ENCODE data around the gene DDX28.

DDX28 gene, protein sequence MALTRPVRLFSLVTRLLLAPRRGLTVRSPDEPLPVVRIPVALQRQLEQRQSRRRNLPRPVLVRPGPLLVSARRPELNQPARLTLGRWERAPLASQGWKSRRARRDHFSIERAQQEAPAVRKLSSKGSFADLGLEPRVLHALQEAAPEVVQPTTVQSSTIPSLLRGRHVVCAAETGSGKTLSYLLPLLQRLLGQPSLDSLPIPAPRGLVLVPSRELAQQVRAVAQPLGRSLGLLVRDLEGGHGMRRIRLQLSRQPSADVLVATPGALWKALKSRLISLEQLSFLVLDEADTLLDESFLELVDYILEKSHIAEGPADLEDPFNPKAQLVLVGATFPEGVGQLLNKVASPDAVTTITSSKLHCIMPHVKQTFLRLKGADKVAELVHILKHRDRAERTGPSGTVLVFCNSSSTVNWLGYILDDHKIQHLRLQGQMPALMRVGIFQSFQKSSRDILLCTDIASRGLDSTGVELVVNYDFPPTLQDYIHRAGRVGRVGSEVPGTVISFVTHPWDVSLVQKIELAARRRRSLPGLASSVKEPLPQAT

DNA sequence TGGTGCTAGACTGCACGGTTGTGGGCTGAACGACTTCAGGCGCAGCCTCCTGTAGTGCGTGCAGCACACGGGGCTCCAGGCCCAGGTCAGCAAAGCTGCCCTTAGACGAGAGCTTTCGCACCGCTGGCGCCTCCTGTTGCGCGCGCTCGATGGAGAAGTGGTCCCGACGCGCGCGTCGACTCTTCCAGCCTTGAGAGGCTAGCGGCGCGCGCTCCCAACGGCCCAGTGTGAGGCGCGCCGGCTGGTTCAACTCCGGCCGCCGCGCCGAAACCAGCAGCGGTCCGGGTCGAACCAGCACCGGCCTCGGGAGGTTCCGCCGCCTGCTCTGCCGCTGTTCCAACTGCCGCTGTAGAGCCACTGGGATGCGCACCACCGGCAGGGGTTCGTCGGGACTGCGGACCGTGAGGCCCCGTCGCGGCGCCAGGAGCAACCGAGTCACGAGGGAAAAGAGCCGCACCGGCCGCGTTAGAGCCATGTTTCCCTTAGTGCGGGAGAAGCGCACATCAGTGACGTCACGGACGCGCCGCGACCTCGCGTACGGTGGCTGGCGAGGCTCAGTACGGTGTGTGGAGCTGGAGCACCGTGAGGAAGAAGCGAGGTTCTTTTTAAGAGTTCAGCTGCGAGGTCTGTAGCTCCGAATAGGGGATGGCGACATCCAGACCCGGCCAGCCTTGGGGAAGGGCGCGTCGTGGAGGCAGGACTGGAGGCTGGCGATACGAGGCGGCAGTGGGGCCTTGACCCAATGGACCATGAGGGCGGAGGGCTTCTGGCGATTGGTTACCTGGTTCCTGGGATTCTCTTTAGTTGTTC is at the start of gene DDX28, which contains the start of gene DUS2:
TSS of gene DDX28 (minus strand) at position 505 of the 810 bp plus-strand sequence. CDS start at position 475, 30 bp downstream.
TSS of gene DUS2 (plus strand) at position 557 of the 810 bp plus-strand sequence. CDS start 14,740 bp downstream, outside the sequence.
- peak; percentile 68 for DNase-seq

- no peak for DNase-seq
Observed at GRCh38 chr16:68072038-68072695, 49.1 kb upstream of the DDX28 start.

DNA sequence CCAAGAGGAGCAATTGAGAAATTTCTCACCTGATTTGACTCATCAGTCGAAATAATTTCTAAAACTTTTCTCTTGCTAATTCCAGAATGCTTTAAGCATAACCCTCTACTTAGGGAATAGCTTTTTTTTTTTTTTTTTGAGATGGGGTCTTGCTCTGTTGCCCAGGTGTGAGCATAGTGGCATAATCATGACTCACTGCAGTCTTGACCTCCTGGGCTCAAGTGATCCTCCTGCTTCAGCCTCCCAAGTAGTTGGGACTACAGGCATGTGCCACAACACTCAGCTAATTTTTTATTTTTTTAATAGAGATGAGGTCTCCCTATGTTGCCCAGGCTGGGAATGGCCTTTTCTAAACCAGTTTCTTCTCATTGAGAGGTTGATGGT is 48.5 kb upstream of the DDX28 start:
- no peak for DNase-seq

DNA sequence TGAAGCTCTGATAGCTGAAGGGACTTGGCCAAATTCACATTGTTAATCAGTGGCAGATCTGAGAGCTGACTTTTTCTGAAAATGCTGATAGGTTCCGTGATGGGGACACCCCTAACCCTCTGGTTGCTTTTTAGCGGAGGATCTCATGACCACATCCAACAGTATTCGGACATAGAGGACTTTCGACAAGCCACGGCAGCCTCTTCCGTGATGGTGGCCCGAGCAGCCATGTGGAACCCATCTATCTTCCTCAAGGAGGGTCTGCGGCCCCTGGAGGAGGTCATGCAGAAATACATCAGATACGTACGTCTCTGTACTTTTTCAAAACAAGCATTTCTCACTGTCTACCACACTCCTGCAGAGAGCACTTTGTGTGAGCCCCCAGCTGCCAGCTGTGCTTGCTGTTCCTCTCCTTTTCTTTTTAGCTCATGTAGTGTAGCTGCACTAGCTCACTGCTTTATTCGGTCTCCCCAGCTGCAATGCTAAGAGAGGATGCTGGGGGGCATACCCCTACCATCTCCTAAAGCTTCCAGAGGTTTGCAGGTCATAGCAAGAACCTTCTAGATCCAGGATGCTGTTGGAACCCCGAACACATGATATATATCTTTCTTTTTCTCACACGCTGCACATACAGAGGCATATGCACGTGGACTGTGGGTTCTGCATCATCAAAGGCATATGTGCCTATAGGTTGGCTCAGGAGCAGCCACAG is 47.9 kb upstream of the DDX28 start:
- DNase-seq, result peak; percentile 51

DNA sequence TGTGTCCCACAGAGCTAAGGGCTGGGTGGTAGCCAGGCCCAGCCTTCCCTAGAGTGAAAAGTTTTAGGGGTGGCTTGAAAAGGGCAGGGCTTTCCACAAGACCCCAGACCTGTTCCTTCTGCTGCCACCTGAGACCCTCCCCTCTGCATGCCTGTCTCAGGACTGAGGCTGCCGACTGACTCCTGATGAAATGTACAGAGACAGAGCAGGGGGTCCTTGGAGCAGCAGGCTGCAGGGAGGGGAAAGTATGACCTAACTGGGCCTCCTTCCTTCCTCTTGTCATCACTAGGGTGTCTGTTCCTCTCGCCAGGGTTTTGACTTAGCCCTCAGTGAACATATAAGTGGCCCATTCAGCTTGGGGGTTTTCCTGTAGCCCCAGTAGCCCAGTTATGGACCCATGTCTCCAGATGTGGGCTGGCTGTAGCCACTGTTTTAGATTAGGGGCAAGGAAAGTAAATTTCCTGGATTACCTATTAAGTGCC is 47.3 kb upstream of the DDX28 start:
- no peak for DNase-seq

DNA sequence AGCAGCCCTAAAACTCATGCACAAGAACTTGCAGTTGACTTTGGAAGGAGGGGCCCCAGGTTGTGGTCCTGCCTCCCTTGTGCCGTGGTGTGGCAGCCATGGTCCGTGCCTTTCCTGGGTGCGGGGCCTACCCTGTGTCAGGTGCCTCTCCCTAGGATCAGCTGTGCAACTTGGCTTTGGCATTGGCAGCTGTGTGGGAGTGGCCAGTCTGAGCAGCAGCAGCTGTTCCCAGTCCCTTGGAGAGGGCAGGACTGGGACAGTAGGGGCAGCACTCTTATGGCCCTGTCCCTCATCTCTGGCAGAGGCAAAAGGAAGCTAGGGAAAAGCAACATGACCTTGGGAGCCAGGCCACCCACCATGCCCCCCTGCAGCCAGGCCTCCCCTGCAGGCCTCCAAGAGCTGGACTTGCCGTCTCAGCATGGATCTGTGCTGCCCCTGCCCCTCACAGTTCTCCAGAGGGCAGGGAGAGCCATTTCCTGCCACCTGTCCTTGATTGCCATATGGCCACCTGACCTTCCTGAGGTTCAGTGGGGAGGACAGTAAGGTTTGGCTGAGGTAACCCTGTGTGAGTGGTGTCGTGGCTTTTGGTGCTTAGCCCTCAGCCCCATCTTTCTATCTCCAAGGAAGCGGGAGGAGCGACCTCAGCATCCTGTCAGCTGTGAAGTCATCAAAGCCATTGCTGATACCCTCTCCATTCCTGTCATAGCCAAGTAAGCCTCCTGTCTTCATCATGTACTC is 46.6 kb upstream of the DDX28 start:
- DNase-seq, result peak; percentile 40

GRCh38 chr16:68068926-68069325 is 45.9 kb upstream of the DDX28 start:
- no peak for DNase-seq

DNA sequence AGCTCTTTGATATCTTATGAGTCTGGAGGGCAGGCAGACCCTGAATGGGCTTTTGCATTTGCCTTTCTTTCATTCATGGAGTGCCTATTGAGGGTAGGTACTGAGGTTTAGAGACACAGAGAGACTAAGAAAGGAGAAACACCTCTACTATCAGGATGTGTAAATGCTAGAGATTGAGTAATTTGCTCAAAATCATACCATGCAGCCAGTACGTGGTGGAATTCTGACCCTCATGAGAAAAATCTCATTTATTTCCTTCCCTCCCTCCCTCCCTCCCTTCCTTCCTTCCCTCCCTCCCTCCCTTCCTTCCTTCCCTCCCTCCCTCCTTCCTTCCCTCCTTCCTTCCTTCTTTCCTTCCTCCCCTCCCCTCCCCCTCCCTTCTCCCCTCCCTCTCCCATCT is 43.7 kb upstream of the DDX28 start:
- DNase-seq, result no peak

GRCh38 chr16:68065716-68066305 is 42.8 kb upstream of the DDX28 start:
- no peak for DNase-seq

- peak; percentile 40 for DNase-seq
Observed at GRCh38 chr16:68064791-68065365, 41.8 kb upstream of the DDX28 start.

DNA sequence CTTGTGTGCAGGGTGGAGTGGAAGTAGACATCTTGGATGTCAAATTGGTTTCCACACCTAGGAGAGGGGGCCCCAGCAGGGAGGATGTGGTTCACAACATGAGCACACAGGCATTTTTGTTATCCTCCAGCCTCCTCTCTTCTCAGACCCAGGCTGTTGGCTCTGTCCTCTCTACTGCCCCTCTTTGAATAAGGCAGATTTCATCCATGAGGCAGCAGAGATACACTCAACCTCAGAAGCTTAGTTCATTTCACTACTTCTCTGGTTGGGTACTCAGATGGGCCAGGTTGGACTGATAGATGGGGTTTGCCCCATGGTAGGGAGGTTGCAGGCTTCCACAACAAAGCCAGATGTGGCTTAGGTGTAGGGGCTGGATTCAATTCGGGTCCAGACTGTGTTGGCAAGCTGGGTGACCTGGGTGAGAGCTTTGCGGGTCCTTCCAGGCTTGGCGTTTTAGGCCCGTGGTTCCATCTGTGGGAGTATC is 39.9 kb upstream of the DDX28 start:
- peak; percentile 53 for DNase-seq

GRCh38 chr16:68061396-68061795 is 38.4 kb upstream of the DDX28 start:
- DNase-seq, result no peak

DNA sequence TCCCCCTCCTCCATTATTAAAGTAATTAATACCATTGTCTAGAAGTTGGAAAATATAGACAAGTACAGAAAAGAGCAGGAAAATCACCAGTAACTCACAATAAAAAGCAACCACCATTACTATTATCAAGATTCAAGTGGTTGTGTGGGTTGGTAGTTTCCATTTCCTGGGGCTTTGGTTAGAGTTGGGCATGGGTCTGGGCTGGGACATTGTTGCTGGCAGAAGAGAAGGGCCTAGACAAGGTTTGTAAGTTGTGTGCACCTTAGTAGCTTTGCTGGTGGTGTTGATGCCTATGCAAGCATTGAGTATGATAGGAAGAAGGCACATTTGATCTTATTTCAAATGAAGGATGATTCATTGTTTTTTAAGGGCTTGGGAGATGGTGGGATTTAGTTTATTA is 36.8 kb upstream of the DDX28 start:
- no peak for DNase-seq

GRCh38 chr16:68055395-68055794 is 32.4 kb upstream of the DDX28 start:
- DNase-seq, result no peak

DNA sequence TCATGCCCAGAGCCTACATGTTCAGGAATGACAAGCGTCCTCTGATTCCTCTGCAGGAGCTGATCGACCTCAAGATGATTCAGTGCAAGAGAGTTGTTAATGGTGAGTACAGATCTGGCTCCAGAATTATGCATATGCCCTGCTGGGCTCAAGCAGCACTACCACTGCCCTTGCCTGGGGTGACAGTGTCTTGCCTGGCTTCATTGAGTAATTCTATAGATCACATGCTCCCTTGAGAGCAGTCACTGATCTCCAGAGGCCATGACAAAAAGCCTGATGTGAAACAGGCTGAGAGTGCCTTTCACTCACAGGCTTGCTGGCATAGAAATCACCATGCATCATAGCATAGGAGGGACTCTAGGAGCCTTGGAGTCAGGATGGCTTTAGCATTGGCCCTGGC is 26.4 kb upstream of the DDX28 start:
- no peak for DNase-seq

- DNase-seq, result no peak
Observed at GRCh38 chr16:68047987-68048386, 25.0 kb upstream of the DDX28 start.

- DNase-seq, result no peak
Observed at GRCh38 chr16:68046106-68046505, 23.1 kb upstream of the DDX28 start.

- DNase-seq, result no peak
Observed at GRCh38 chr16:68041783-68042182, 18.8 kb upstream of the DDX28 start.

- peak; percentile 68 for DNase-seq
Observed at GRCh38 chr16:68040506-68041288, 17.7 kb upstream of the DDX28 start.

All from NK-92 treated with Interleukin-12 subunit alpha and Interleukin-12 subunit beta, amount 100 ng/mL, for 24 hours (cell line).